SK-N-SH (cell line): Measurements from ENCODE around the gene RBM48. TPM values are rescaled to one million over a fixed set of nuclear protein-coding genes. Genes with fewer than 3 reads are reported as not detected.

ENCODE experiments used
- CTCF ChIA-PET: fragments of 300-600, 350-600 bp; formaldehyde crosslinking; extraction: SDS; loops from one replicate; lab custom pipeline; 2021; lab: Yijun Ruan, JAX
- POLR2A ChIA-PET: fragments of 350-600 bp; sonication (Branson Sonifier 250); formaldehyde crosslinking; extraction: SDS; loops from one replicate; lab custom pipeline; 2020; ENCODE audit warnings: antibody characterized with exemption, inconsistent platforms; lab: Yijun Ruan, JAX
- DNase-seq: peaks from one replicate; pipeline ENCODE4 v3.0.0; 2012
- H2AFZ ChIP-seq: fragments of 200-600 bp; sonication (generic); 2 replicates; pipeline ENCODE4 v1.8.1; 2016; ENCODE audit warnings: antibody characterized with exemption, mild to moderate bottlenecking, low read depth
- H3F3A ChIP-seq: fragments of 200-600 bp; sonication (generic); replicated peaks from 2 replicates; pipeline ENCODE3; 2016; ENCODE audit warnings: antibody characterized with exemption, mild to moderate bottlenecking; ENCODE audit not compliant: insufficient read depth
- H3K27ac ChIP-seq, 2 experiments: fragments of 200-500 bp in 1 of 2; fragments of 200-600 bp in 1 of 2; sonication (Bioruptor generic) in 1 of 2; sonication (generic), shearing (Covaris generic) in 1 of 2; 2 replicates each; pipeline versions ENCODE4 v1.5.1 to v1.6.1; 2014 to 2016; ENCODE audit warnings: low read depth in 2 of 2, inconsistent platforms in 1 of 2, low read length in 1 of 2, mild to moderate bottlenecking in 1 of 2, mixed read lengths in 1 of 2
- H3K27me3 ChIP-seq: fragments of 200-600 bp; sonication (generic), shearing (Covaris generic); 2 replicates; pipeline ENCODE4 v1.6.1; 2016; ENCODE audit warnings: mixed run types; ENCODE audit not compliant: insufficient read depth
- H3K36me3 ChIP-seq, 2 experiments: fragments of 200-500 bp in 1 of 2; fragments of 200-600 bp in 1 of 2; sonication (Bioruptor generic) in 1 of 2; sonication (generic) in 1 of 2; replicated peaks in 1 of 2; 2 replicates each; pipeline versions ENCODE3 to v1.5.1; 2014 to 2016; ENCODE audit warnings: low read length in 1 of 2, mild to moderate bottlenecking in 1 of 2; ENCODE audit not compliant: insufficient read depth in 2 of 2, control insufficient read depth in 1 of 2
- H3K4me1 ChIP-seq, 2 experiments: fragments of 200-500 bp in 1 of 2; fragments of 200-600 bp in 1 of 2; sonication (Bioruptor generic) in 1 of 2; sonication (generic), shearing (Covaris generic) in 1 of 2; 2 replicates each; pipeline versions ENCODE4 v1.5.1 to v1.6.1; 2014 to 2016; ENCODE audit warnings: low read depth in 1 of 2, low read length in 1 of 2, mixed run types in 1 of 2; ENCODE audit not compliant: insufficient read depth in 2 of 2, control insufficient read depth in 1 of 2
- H3K4me2 ChIP-seq: fragments of 200-600 bp; sonication (generic), shearing (Covaris generic); 2 replicates; pipeline ENCODE4 v1.6.1; 2017; ENCODE audit warnings: mixed run types
- H3K4me3 ChIP-seq, 2 experiments: fragments of 200-500 bp in 1 of 2; fragments of 200-600 bp in 1 of 2; sonication (Bioruptor generic) in 1 of 2; sonication (generic), shearing (Covaris generic) in 1 of 2; 2 replicates each; pipeline versions ENCODE4 v1.5.1 to v1.8.1; 2014 to 2016; ENCODE audit warnings: low read depth in 2 of 2, inconsistent platforms in 1 of 2, low read length in 1 of 2, mild to moderate bottlenecking in 1 of 2, mixed read lengths in 1 of 2, moderate library complexity in 1 of 2
- H3K79me2 ChIP-seq: fragments of 200-600 bp; sonication (generic); 2 replicates; pipeline ENCODE4 v1.8.1; 2017; ENCODE audit warnings: mild to moderate bottlenecking; ENCODE audit not compliant: insufficient read depth
- H3K9ac ChIP-seq: fragments of 200-600 bp; sonication (generic); 2 replicates; pipeline ENCODE4 v1.6.1; 2017; ENCODE audit warnings: mixed run types
- H3K9me2 ChIP-seq: fragments of 200-600 bp; sonication (generic); 2 replicates; pipeline ENCODE4 v1.6.1; 2017; ENCODE audit warnings: mixed run types
- H3K9me3 ChIP-seq: fragments of 200-600 bp; sonication (generic); 2 replicates; pipeline ENCODE4 v1.6.1; 2017; ENCODE audit warnings: mixed run types, mild to moderate bottlenecking, moderate library complexity
- H4K20me1 ChIP-seq: fragments of 200-600 bp; sonication (generic); 2 replicates; pipeline ENCODE4 v1.6.1; 2017; ENCODE audit warnings: mild to moderate bottlenecking, mixed run types; ENCODE audit not compliant: insufficient read depth
- EP300 ChIP-seq, 2 experiments: IDR thresholded peaks; 2 replicates each; pipeline versions ENCODE4 v1.4.0 to v1.6.1; 2012; ENCODE audit warnings: borderline replicate concordance in 1 of 2, low read depth in 1 of 2, low read length in 1 of 2
- FOSL2 ChIP-seq: IDR thresholded peaks from 2 replicates; pipeline ENCODE4 v1.4.0; 2012; ENCODE audit warnings: low read depth, mild to moderate bottlenecking, moderate library complexity, borderline replicate concordance
- FOXM1 ChIP-seq: IDR thresholded peaks from 2 replicates; pipeline ENCODE4 v1.4.0; 2012; ENCODE audit warnings: low read depth, mild to moderate bottlenecking
- GATA2 ChIP-seq: sonication (generic); formaldehyde crosslinking; IDR thresholded peaks from 2 replicates; pipeline ENCODE4 v1.5.0; 2020; ENCODE audit warnings: mild to moderate bottlenecking, missing genetic modification reagents
- MEF2A ChIP-seq: IDR thresholded peaks from 2 replicates; pipeline ENCODE4 v1.4.0; 2012; ENCODE audit warnings: low read depth, borderline replicate concordance
- NRF1 ChIP-seq: IDR thresholded peaks from 2 replicates; pipeline ENCODE4 v1.6.1; 2012; ENCODE audit warnings: low read depth, mild to moderate bottlenecking, low read length
- POLR2AphosphoS5 ChIP-seq: IDR thresholded peaks from 2 replicates; pipeline ENCODE4 v1.6.1; 2012; ENCODE audit warnings: low read depth, low read length
- RFX5 ChIP-seq: IDR thresholded peaks from 2 replicates; pipeline ENCODE4 v1.6.1; 2012; ENCODE audit warnings: mild to moderate bottlenecking, improper control_type of control experiment, low read length
- RXRA ChIP-seq: IDR thresholded peaks from 2 replicates; pipeline ENCODE4 v1.4.0; 2012; ENCODE audit warnings: low read depth, mild to moderate bottlenecking, borderline replicate concordance
- SIN3A ChIP-seq: IDR thresholded peaks from 2 replicates; pipeline ENCODE4 v1.6.1; 2012; ENCODE audit warnings: low read depth, mild to moderate bottlenecking, low read length, moderate library complexity, borderline replicate concordance
- TEAD4 ChIP-seq: IDR thresholded peaks from 2 replicates; pipeline ENCODE4 v1.4.0; 2012; ENCODE audit warnings: mild to moderate bottlenecking, borderline replicate concordance; ENCODE audit not compliant: insufficient read depth
- WGBS: methylation state at CpG from one replicate; pipeline ENCODE4 v1.1.6; 2017; ENCODE audit warnings: low lambda C conversion rate; 5-methylcytosine and 5-hydroxymethylcytosine counted together
- polyA plus RNA-seq, 3 experiments: library from polyadenylated mRNA; depleted of rRNA; stranded (reverse); fragments of >200 nt; gene quantifications; 2 replicates each; pipeline ENCODE4 v1.2.3, GENCODE V29; 2012
- TF ChIP-seq, protein P1 (sequence below): fragments of 200-600 bp; sonication (generic); IDR thresholded peaks from 2 replicates; pipeline ENCODE4 v1.6.1; 2017; ENCODE audit warnings: antibody characterized with exemption, mild to moderate bottlenecking, moderate library complexity
- TF ChIP-seq, protein P2 (sequence below): IDR thresholded peaks from 2 replicates; pipeline ENCODE4 v1.4.0; 2012; ENCODE audit warnings: low read depth, borderline replicate concordance
- TF ChIP-seq, protein P3 (sequence below): IDR thresholded peaks from 2 replicates; pipeline ENCODE4 v1.4.0; 2012; ENCODE audit warnings: low read depth

The RBM48 gene
- polyA plus RNA-seq, 1 of the 3 experiments (the other 2 are of a cell fraction): 4.7 TPM

DNA sequence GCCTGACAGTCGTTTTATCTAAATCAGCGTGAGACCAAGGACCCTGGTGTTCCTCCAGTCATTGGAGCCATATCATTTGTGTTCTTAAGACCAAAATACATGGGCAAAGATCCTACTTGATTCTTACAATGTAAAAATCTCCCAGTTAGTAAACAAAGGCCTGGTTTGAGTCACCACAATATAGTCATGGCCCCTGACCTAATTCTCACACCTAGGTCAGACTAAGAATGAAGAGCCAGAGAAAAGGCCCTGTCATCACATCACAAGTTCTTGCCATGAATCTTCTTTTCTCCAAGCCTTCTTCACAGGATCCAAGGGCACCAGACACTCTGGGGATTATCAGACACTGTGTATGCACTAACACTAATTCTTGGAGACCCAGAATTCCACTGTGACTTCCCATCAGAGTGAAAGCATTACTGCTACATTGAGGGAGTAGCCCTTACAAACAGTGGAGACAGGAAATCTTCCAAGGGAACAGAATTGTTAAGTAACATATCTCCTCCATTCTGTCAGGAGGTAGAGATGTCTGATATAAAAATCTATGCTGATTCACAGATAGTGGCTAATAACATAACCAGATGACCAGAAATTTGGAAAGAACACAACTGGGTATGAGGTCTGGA lies 43.2 kb upstream of the RBM48 start:
- H3K9ac ChIP-seq: no peak overlapping the region
- H3K4me3 ChIP-seq: no peak overlapping the region
- H3K79me2 ChIP-seq: no peaks in the 10 kb centered on the region
- peaks cover 41 to 48% of the 10 kb centered on the region in 2 experiments for H3K36me3 ChIP-seq
- POLR2A ChIA-PET: no interaction called here
- no peaks in the 10 kb centered on the region for H3K4me1 ChIP-seq
- no peak overlapping the region for H3K27ac ChIP-seq
- H3K9me3 ChIP-seq: no peaks in the 10 kb centered on the region
- no peak for TF ChIP-seq RFX5
- TF ChIP-seq TEAD4: no peak
- TF ChIP-seq NRF1: no peak
- TF ChIP-seq, protein P1, sequence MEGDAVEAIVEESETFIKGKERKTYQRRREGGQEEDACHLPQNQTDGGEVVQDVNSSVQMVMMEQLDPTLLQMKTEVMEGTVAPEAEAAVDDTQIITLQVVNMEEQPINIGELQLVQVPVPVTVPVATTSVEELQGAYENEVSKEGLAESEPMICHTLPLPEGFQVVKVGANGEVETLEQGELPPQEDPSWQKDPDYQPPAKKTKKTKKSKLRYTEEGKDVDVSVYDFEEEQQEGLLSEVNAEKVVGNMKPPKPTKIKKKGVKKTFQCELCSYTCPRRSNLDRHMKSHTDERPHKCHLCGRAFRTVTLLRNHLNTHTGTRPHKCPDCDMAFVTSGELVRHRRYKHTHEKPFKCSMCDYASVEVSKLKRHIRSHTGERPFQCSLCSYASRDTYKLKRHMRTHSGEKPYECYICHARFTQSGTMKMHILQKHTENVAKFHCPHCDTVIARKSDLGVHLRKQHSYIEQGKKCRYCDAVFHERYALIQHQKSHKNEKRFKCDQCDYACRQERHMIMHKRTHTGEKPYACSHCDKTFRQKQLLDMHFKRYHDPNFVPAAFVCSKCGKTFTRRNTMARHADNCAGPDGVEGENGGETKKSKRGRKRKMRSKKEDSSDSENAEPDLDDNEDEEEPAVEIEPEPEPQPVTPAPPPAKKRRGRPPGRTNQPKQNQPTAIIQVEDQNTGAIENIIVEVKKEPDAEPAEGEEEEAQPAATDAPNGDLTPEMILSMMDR: no peak
- TF ChIP-seq, protein P2, sequence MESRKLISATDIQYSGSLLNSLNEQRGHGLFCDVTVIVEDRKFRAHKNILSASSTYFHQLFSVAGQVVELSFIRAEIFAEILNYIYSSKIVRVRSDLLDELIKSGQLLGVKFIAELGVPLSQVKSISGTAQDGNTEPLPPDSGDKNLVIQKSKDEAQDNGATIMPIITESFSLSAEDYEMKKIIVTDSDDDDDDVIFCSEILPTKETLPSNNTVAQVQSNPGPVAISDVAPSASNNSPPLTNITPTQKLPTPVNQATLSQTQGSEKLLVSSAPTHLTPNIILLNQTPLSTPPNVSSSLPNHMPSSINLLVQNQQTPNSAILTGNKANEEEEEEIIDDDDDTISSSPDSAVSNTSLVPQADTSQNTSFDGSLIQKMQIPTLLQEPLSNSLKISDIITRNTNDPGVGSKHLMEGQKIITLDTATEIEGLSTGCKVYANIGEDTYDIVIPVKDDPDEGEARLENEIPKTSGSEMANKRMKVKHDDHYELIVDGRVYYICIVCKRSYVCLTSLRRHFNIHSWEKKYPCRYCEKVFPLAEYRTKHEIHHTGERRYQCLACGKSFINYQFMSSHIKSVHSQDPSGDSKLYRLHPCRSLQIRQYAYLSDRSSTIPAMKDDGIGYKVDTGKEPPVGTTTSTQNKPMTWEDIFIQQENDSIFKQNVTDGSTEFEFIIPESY: no peak
- no peaks in the 10 kb centered on the region for H3K27me3 ChIP-seq
- H3F3A ChIP-seq: peaks cover 6% of the 10 kb centered on the region
- no peak overlapping the region for H2AFZ ChIP-seq
- no peak overlapping the region for H3K4me2 ChIP-seq
- WGBS: 91% methylated on average over 2 of the region's 2 CpGs
- no peaks in the 10 kb centered on the region for H4K20me1 ChIP-seq
- CTCF ChIA-PET: interaction anchor here (0.9 kb wide), 1 partner anchor 13 kb away, joined by 3 read pairs; no protein-coding TSS in a partner anchor
- no peaks in the 10 kb centered on the region; the same call in 1 of the 2 replicates for H3K9me2 ChIP-seq
- no peak for DNase-seq

DNA sequence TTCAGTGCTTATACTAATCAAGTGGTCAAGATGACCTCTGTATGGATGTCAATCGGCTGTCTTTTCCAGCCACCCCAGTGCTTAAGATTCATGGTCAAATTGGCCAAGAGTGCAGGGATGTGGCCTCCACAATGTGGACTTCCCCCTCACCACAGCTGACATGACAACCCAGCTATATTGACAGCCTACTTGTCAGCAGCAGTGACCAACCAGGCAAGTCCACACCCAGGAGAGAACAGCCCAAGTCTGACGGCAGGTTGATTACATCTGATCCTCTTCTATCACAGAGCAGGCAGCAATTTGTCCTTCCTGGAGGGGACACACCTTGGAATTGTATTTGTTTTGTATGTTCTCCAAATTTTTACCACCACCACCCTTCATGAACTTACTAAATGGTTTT lies 42.6 kb upstream of the RBM48 start:
- ChIA-PET POLR2A (no interaction called here), CTCF (interaction anchor here (0.9 kb wide), 1 partner anchor 12 kb away, joined by 3 read pairs; no protein-coding TSS in a partner anchor)
- H2AFZ ChIP-seq: no peak overlapping the region
- H3K27ac ChIP-seq: no peak overlapping the region; a peak in 1 of 4 replicates
- 92% methylated on average over 2 of the region's 2 CpGs for WGBS
- H3K4me2 ChIP-seq: no peak overlapping the region
- no peaks in the 10 kb centered on the region; the same call in 1 of the 2 replicates for H3K9me2 ChIP-seq
- H3K36me3 ChIP-seq: peaks cover 47 to 53% of the 10 kb centered on the region in 2 experiments
- no peaks in the 10 kb centered on the region for H3K4me1 ChIP-seq
- no peak for DNase-seq
- peaks cover 6% of the 10 kb centered on the region for H3F3A ChIP-seq
- H3K9ac ChIP-seq: no peak overlapping the region
- H3K9me3 ChIP-seq: no peaks in the 10 kb centered on the region
- no peaks in the 10 kb centered on the region for H3K27me3 ChIP-seq
- H3K4me3 ChIP-seq: no peak overlapping the region
- H3K79me2 ChIP-seq: no peaks in the 10 kb centered on the region
- H4K20me1 ChIP-seq: no peaks in the 10 kb centered on the region
- TF ChIP-seq, protein P2: no peak
- TF ChIP-seq RXRA (no peak), POLR2AphosphoS5 (no peak), GATA2 (CRISPR knock-in tag) (no peak), TEAD4 (no peak), EP300 (IDR thresholded peaks at IDR 0.05; ENCODE audit: borderline replicate concordance in 1 of 2, low read depth in 1 of 2, low read length in 1 of 2) (no peak), FOSL2 (no peak), SIN3A (no peak), MEF2A (no peak), FOXM1 (no peak)
- TF ChIP-seq, protein P3, sequence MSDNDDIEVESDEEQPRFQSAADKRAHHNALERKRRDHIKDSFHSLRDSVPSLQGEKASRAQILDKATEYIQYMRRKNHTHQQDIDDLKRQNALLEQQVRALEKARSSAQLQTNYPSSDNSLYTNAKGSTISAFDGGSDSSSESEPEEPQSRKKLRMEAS: no peak
- TF ChIP-seq, protein P1: no peak
